Kidney (tissue), 14 donors: Measurements from ENCODE around the gene TMEM150B. TPM values are rescaled to one million over a fixed set of nuclear protein-coding genes. Genes with fewer than 3 reads are reported as not detected.
A peak's percentile ranks its signal among the peaks of the same experiment; 100 is the strongest.

ENCODE experiments used
- DNase-seq, 5 donors: peaks; one replicate each; pipeline ENCODE4 v3.0.0-alpha.2; 2013 to 2020
- FAIRE-seq: peaks from 2 replicates; lab custom pipeline; 2012; peaks lifted over from hg19 to GRCh38; lab: Jason Lieb, UNC
- H3K27ac ChIP-seq, 2 donors: one replicate each; pipeline ENCODE4 v1.7.0; 2013; ENCODE audit warnings: low read depth in 2 of 2, low read length in 2 of 2, inconsistent platforms in 1 of 2
- H3K27me3 ChIP-seq: one replicate; pipeline ENCODE4 v1.7.1; 2013; ENCODE audit warnings: low read length, inconsistent platforms; ENCODE audit not compliant: control insufficient read depth, insufficient read depth
- H3K36me3 ChIP-seq, 3 donors: one replicate each; pipeline versions ENCODE4 v1.7.0 to v1.7.1; 2013; ENCODE audit warnings: low read length in 3 of 3, control low read depth in 1 of 3, inconsistent platforms in 1 of 3; ENCODE audit not compliant: insufficient read depth in 3 of 3, control insufficient read depth in 2 of 3
- H3K4me1 ChIP-seq, 3 donors: one replicate each; pipeline versions ENCODE4 v1.7.0 to v1.7.1; 2013; ENCODE audit warnings: low read length in 3 of 3, inconsistent platforms in 1 of 3, low read depth in 1 of 3; ENCODE audit not compliant: control insufficient read depth in 2 of 3, insufficient read depth in 2 of 3
- H3K4me3 ChIP-seq, 3 donors: one replicate each; pipeline versions ENCODE4 v1.7.0 to v1.8.1; 2013; ENCODE audit warnings: low read length in 3 of 3, control low read depth in 1 of 3, inconsistent platforms in 1 of 3
- H3K9ac ChIP-seq, 3 donors: one replicate each; pipeline versions ENCODE4 v1.7.0 to v1.7.1; 2013; ENCODE audit warnings: low read length in 3 of 3, control low read depth in 1 of 3, inconsistent platforms in 1 of 3
- H3K9me3 ChIP-seq, 3 donors: one replicate each; pipeline versions ENCODE4 v1.7.0 to v1.7.1; 2013; ENCODE audit warnings: low read length in 3 of 3, control low read depth in 1 of 3, inconsistent platforms in 1 of 3; ENCODE audit not compliant: control insufficient read depth in 2 of 3, insufficient read depth in 1 of 3
- intact Hi-C: fragments of 100-400 bp; cut with DNase I; formaldehyde crosslinking; loops from one replicate; pipeline ENCODE4 v1.11.1; 2022
- polyA plus RNA-seq: library from polyadenylated mRNA; stranded (reverse); fragments of 350-450 nt; fragmentation: Illumina TruSeq; extraction: RNeasy Lipid Tissue Mini Kit (QIAGEN cat#74804); gene quantifications from one replicate; pipeline ENCODE4 v1.2.3, GENCODE V29; 2014; ENCODE audit warnings: low read depth, low replicate concordance; ENCODE audit not compliant: insufficient read depth
- total RNA-seq: library from RNA; stranded (reverse); fragmentation: NEBNext Ultra II Directional; extraction: Animal tissue kit (Norgen Biotek cat#: 25700); gene quantifications from one replicate; pipeline ENCODE4 v1.2.1, GENCODE V29; 2021
- TF ChIP-seq, protein P1 (sequence below): IDR thresholded peaks from 3 replicates; pipeline ENCODE4 v1.5.1; 2012; ENCODE audit warnings: mild to moderate bottlenecking, moderate library complexity, borderline replicate concordance; ENCODE audit not compliant: insufficient read depth; ENCODE audit errors: extremely low read depth
- donor health status: control.
- donor health status: control.
- donor health status: control.
- donor health status: control.
- donor health status: control.
- donor health status: DM: yes; HTN: yes; CAD: no.
- donor health status: Normal renal cell carcinoma (clear cell type).

TMEM150B gene
- total and polyA plus RNA-seq, 2 donors from 2014 or later, result 3.6 to 5.4 TPM

DNA sequence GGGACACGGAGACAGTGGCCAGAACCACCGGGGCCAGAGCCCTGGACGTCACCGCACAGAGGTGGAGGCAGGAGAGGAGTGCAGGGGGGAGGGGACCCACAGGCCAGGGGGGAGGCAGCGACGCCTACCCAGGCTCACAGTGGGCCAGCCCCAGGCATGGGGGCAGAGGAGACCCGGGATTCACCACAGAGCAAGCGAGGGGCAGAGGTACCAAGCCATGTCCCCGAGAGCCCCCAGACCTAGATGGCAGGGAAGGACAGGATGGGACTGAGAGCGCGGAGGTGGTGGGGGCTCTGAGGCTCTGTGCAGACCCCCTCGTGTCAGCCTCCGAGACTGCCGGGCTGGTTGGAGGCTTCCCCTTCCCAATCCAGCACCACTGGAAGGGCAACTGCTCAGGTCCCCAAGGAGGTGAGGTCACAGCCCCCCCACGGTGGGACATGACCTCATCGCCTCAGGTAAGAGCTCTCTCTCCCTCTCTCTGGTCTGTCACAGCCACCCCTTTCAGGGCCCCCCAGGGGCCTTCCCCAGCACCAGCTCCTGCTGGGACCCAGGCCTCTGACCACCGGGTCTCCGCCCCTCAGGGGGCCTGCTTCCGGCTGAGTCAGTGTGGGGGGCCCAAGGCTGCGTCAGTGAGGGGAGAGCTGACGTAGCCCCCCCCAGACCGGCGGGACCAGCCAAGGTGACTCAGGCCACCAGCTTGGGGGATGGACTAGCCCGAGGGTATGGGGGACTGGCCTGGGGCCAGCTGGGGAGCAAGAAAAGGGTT lies 47.4 kb upstream of the TMEM150B start:
- H3K27me3 ChIP-seq, result peaks cover 9% of the 10 kb centered on the region
- H3K4me3 ChIP-seq, result no peak overlapping the region
- FAIRE-seq (no peak), DNase-seq (peak in 3 of 5 donors; percentile 37 to 78 (median 77))
- H3K27ac ChIP-seq, result no peak overlapping the region
- no peaks in the 10 kb centered on the region for H3K36me3 ChIP-seq
- TF ChIP-seq, protein P1, sequence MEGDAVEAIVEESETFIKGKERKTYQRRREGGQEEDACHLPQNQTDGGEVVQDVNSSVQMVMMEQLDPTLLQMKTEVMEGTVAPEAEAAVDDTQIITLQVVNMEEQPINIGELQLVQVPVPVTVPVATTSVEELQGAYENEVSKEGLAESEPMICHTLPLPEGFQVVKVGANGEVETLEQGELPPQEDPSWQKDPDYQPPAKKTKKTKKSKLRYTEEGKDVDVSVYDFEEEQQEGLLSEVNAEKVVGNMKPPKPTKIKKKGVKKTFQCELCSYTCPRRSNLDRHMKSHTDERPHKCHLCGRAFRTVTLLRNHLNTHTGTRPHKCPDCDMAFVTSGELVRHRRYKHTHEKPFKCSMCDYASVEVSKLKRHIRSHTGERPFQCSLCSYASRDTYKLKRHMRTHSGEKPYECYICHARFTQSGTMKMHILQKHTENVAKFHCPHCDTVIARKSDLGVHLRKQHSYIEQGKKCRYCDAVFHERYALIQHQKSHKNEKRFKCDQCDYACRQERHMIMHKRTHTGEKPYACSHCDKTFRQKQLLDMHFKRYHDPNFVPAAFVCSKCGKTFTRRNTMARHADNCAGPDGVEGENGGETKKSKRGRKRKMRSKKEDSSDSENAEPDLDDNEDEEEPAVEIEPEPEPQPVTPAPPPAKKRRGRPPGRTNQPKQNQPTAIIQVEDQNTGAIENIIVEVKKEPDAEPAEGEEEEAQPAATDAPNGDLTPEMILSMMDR, result no peak
- H3K9me3 ChIP-seq, result no peaks in the 10 kb centered on the region
- H3K4me1 ChIP-seq, result peaks cover 0 to 2% (median 0%) of the 10 kb centered on the region in 3 donors
- H3K9ac ChIP-seq, result no peak overlapping the region
- intact Hi-C loops, result no loop called here

GRCh38 chr19:55370305-55370988 lies 45.3 kb upstream of the TMEM150B start, which contains the start of gene IL11:
IL11 (minus strand) TSS chr19:55370463; CDS start chr19:55370310, 153 bp downstream.
- Histone ChIP-seq H3K4me1 (peaks cover 0 to 2% (median 0%) of the 10 kb centered on the region in 3 donors), H3K9me3 (no peaks in the 10 kb centered on the region), H3K36me3 (no peaks in the 10 kb centered on the region), H3K27ac (no peak within 1 kb of the TSS), H3K9ac (no peak within 1 kb of the TSS), H3K4me3 (no peak within 1 kb of the TSS), H3K27me3 (peaks cover 9% of the 10 kb centered on the region)
- TF ChIP-seq, protein P1, result no peak
- DNase-seq (peak in 1 of 5 donors; percentile 78), FAIRE-seq (no peak)
- intact Hi-C loops, result no loop called here

DNA sequence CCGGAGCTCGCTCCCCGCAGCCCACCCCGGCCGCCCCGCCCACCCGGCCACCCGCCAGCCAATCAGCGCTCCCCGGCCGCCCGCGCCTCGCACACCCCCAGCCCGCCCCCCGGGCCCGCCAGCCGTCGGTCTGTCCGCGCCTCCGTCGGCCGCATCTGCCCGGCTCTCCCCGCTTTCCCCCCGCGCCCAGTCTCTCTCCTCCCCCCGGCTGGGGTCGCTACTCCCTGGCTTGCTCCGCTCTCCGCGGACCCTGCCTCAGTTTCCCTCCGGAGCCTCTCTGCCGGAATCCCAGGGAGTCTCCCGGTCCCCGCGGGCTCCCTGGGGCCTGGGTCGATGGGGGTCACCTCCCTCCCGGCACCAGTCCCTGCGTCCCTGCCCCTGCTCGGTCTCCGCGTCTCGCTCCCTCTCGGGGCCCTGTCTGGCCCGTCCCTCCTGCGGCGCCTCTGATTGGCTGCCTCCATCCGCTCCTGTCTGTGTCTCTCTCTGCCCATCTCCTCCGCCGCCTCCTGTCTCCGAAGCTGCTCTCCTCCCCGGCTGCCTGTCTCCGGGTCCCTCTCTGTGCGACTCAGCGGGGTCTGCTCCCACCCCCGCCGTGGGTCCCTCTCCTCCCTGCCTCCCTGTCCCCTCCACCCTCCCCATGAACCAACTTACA lies 44.6 kb upstream of the TMEM150B start:
- FAIRE-seq, result no peak
- no peak overlapping the region for H3K9ac ChIP-seq
- no peaks in the 10 kb centered on the region for H3K36me3 ChIP-seq
- intact Hi-C loops, result no loop called here
- H3K27ac ChIP-seq, result no peak overlapping the region
- peaks cover 0 to 2% (median 0%) of the 10 kb centered on the region in 3 donors for H3K4me1 ChIP-seq
- TF ChIP-seq, protein P1, result no peak
- DNase-seq, result peak; percentile 62 to 82 (median 65)
- H3K9me3 ChIP-seq, result no peaks in the 10 kb centered on the region
- H3K4me3 ChIP-seq, result no peak overlapping the region
- H3K27me3 ChIP-seq, result peaks cover 9% of the 10 kb centered on the region
